MM.1S (cell line): ENCODE data around the gene TBC1D8.

Source experiments
- EZH2 ChIP-seq: fragments of 300-600 bp; sonication (generic); optimal IDR thresholded peaks from 2 replicates; pipeline ENCODE3; 2017; ENCODE audit warnings: low read depth, mild to moderate bottlenecking, antibody characterized with exemption, low read length, mixed read lengths
- EZH2phosphoT487 ChIP-seq: fragments of 300-600 bp; sonication (generic); IDR thresholded peaks from 2 replicates; pipeline ENCODE4 v1.6.1; 2018; ENCODE audit warnings: antibody characterized with exemption, low read length
- TF ChIP-seq, protein P1 (sequence below): fragments of 300-600 bp; sonication (generic); IDR thresholded peaks from 2 replicates; pipeline ENCODE4 v1.5.1; 2016; ENCODE audit warnings: antibody characterized with exemption, low read length, mixed read lengths

GRCh38 chr2:101096619-101097142 lies 54.5 kb downstream of the TBC1D8 start:
- TF ChIP-seq, protein P1, sequence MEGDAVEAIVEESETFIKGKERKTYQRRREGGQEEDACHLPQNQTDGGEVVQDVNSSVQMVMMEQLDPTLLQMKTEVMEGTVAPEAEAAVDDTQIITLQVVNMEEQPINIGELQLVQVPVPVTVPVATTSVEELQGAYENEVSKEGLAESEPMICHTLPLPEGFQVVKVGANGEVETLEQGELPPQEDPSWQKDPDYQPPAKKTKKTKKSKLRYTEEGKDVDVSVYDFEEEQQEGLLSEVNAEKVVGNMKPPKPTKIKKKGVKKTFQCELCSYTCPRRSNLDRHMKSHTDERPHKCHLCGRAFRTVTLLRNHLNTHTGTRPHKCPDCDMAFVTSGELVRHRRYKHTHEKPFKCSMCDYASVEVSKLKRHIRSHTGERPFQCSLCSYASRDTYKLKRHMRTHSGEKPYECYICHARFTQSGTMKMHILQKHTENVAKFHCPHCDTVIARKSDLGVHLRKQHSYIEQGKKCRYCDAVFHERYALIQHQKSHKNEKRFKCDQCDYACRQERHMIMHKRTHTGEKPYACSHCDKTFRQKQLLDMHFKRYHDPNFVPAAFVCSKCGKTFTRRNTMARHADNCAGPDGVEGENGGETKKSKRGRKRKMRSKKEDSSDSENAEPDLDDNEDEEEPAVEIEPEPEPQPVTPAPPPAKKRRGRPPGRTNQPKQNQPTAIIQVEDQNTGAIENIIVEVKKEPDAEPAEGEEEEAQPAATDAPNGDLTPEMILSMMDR, result no peak
- TF ChIP-seq EZH2, result no peak
- no peak for TF ChIP-seq EZH2phosphoT487
